ENCODE results near the gene PDZRN4.
"Not testable (repeated sequence)": the region's sequence is repeated elsewhere in the genome, so short reads cannot be mapped to it uniquely, and the experiment has no call there.

PDZRN4 gene

DNA sequence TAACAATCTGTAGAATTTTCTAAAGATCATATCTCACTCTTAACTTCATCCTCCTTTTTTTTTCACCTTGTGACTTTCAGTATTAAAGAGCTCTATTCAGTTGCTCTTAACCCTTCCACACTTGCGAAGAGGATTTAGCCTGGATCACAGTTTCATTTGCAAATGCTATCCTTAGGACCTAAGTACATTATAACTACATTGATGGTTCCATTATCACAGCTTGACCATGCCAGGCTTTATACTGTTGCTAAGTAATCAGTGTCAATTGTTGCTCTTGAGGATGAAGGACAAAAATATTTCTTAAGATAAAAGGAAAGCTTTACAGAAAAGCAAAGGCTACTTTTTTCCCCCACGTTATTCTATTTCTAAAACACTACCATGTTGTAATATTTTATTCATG, 122.2 kb downstream of the PDZRN4 start:
- Histone ChIP-seq H4K91ac (ENCODE audit: low read depth, low read length) (no peak overlapping the region), H3K4me2 (ENCODE audit: low read length) (no peak overlapping the region), H3K4me1 (ENCODE audit: control insufficient read depth in 1 of 2, insufficient read depth in 2 of 2, low read length in 2 of 2) (no peaks in the 10 kb centered on the region), H3K9me3 (ENCODE audit: insufficient read depth, low read depth, low read length) (peaks cover 2% of the 10 kb centered on the region), H3K36me3 (ENCODE audit: control insufficient read depth in 1 of 2, insufficient read depth in 2 of 2, low read length in 2 of 2) (no peaks in the 10 kb centered on the region), H3K4ac (ENCODE audit: low read depth, low read length) (no peak overlapping the region), H3K14ac (ENCODE audit: low read length) (no peak overlapping the region), H2BK12ac (ENCODE audit: low read length) (no peak overlapping the region), H2AFZ (ENCODE audit: insufficient read depth, low read length, poor library complexity) (no peak overlapping the region), H2AK5ac (ENCODE audit: low read length) (no peak overlapping the region), H3K27ac (ENCODE audit: low read depth, low read length) (no peak overlapping the region), H3K18ac (ENCODE audit: low read length) (no peak overlapping the region), H3K23ac (ENCODE audit: low read length) (no peak overlapping the region), H3K79me2 (ENCODE audit: control insufficient read depth, insufficient read depth, low read length, poor library complexity) (no peaks in the 10 kb centered on the region), H3K27me3 (ENCODE audit: insufficient read depth, low read length) (no peaks in the 10 kb centered on the region), H3K9ac (ENCODE audit: low read length) (no peak overlapping the region), H4K12ac (ENCODE audit: low read depth, low read length) (no peak overlapping the region), H3K79me1 (ENCODE audit: low read length) (no peaks in the 10 kb centered on the region), H4K8ac (ENCODE audit: low read depth, low read length) (no peak overlapping the region), H3K4me3 (ENCODE audit: low read depth, low read length) (no peak overlapping the region), H2BK120ac (ENCODE audit: insufficient read depth, low read length, poor library complexity) (no peak overlapping the region), H2BK5ac (ENCODE audit: low read depth, low read length, poor library complexity) (no peak overlapping the region)
- no peak for DNase-seq
- no CpG with 5 or more reads among the region's 2 CpGs for WGBS (ENCODE audit: extremely low coverage, insufficient coverage, insufficient read length)

DNA sequence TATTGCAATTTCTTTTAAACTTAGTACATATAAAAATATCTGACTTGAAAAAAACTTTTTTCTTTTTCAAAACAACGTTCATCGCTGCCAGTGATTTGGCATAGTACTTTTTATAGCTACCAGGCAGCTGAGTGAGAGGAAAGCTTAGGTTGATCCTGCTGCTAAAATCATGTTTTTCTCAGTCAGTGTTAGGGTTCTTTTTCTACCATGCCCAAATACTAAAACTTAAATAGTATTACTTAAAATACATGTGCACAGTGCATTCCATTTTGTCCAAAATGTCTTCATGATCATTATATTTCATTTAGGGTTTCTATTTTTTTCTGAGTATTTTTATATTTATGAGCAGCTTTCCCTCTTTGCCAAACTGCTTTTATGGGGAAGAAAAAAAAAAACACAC, 123.8 kb downstream of the PDZRN4 start:
- Histone ChIP-seq H3K4ac (ENCODE audit: low read depth, low read length) (no peak overlapping the region), H4K12ac (ENCODE audit: low read depth, low read length) (no peak overlapping the region), H3K27ac (ENCODE audit: low read depth, low read length) (no peak overlapping the region), H3K4me2 (ENCODE audit: low read length) (no peak overlapping the region), H2BK12ac (ENCODE audit: low read length) (no peak overlapping the region), H3K4me1 (ENCODE audit: control insufficient read depth in 1 of 2, insufficient read depth in 2 of 2, low read length in 2 of 2) (no peaks in the 10 kb centered on the region), H3K23ac (ENCODE audit: low read length) (no peak overlapping the region), H4K91ac (ENCODE audit: low read depth, low read length) (no peak overlapping the region), H3K27me3 (ENCODE audit: insufficient read depth, low read length) (no peaks in the 10 kb centered on the region), H2BK120ac (ENCODE audit: insufficient read depth, low read length, poor library complexity) (no peak overlapping the region), H2BK5ac (ENCODE audit: low read depth, low read length, poor library complexity) (no peak overlapping the region), H3K79me1 (ENCODE audit: low read length) (no peaks in the 10 kb centered on the region), H3K14ac (ENCODE audit: low read length) (no peak overlapping the region), H2AFZ (ENCODE audit: insufficient read depth, low read length, poor library complexity) (no peak overlapping the region), H3K18ac (ENCODE audit: low read length) (no peak overlapping the region), H3K79me2 (ENCODE audit: control insufficient read depth, insufficient read depth, low read length, poor library complexity) (no peaks in the 10 kb centered on the region), H3K4me3 (ENCODE audit: low read depth, low read length) (no peak overlapping the region), H2AK5ac (ENCODE audit: low read length) (no peak overlapping the region), H3K9ac (ENCODE audit: low read length) (no peak overlapping the region), H3K36me3 (ENCODE audit: control insufficient read depth in 1 of 2, insufficient read depth in 2 of 2, low read length in 2 of 2) (no peaks in the 10 kb centered on the region), H3K9me3 (ENCODE audit: insufficient read depth, low read depth, low read length) (no peaks in the 10 kb centered on the region), H4K8ac (ENCODE audit: low read depth, low read length) (no peak overlapping the region)
- WGBS (ENCODE audit: extremely low coverage, insufficient coverage, insufficient read length): no CpG with 5 or more reads among the region's 2 CpGs
- no peak for DNase-seq

DNA sequence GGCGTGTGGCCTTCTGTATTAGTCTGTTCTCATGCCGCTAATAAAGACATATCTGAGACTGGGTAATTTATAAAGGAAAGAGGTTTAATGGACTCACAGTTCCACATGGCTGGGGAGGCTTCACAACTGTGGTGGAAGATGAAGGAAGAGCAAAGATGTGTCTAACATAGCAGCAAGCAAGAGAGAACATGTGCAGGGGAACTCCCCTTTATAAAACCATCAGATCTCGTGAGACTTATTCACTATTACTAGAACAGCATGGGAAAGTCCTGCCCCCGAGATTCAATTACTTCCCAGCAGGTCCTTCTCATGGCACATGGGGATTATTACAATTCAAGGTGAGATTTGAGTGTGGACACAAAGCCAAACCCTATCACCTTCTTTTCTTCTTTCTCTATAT, 124.3 kb downstream of the PDZRN4 start:
- not testable (repeated sequence) for H4K91ac ChIP-seq (ENCODE audit: low read depth, low read length); H2BK120ac ChIP-seq (ENCODE audit: insufficient read depth, low read length, poor library complexity); H3K79me2 ChIP-seq (ENCODE audit: control insufficient read depth, insufficient read depth, low read length, poor library complexity); H3K27ac ChIP-seq (ENCODE audit: low read depth, low read length); H4K12ac ChIP-seq (ENCODE audit: low read depth, low read length); H2AK5ac ChIP-seq (ENCODE audit: low read length); H3K4me3 ChIP-seq (ENCODE audit: low read depth, low read length); H2BK12ac ChIP-seq (ENCODE audit: low read length); H3K36me3 ChIP-seq (ENCODE audit: control insufficient read depth in 1 of 2, insufficient read depth in 2 of 2, low read length in 2 of 2); DNase-seq; H3K14ac ChIP-seq (ENCODE audit: low read length); H2BK5ac ChIP-seq (ENCODE audit: low read depth, low read length, poor library complexity); H3K9ac ChIP-seq (ENCODE audit: low read length); H3K4me1 ChIP-seq (ENCODE audit: control insufficient read depth in 1 of 2, insufficient read depth in 2 of 2, low read length in 2 of 2); H2AFZ ChIP-seq (ENCODE audit: insufficient read depth, low read length, poor library complexity); H4K8ac ChIP-seq (ENCODE audit: low read depth, low read length); H3K23ac ChIP-seq (ENCODE audit: low read length); H3K4ac ChIP-seq (ENCODE audit: low read depth, low read length); H3K79me1 ChIP-seq (ENCODE audit: low read length); H3K18ac ChIP-seq (ENCODE audit: low read length); H3K27me3 ChIP-seq (ENCODE audit: insufficient read depth, low read length); H3K9me3 ChIP-seq (ENCODE audit: insufficient read depth, low read depth, low read length); H3K4me2 ChIP-seq (ENCODE audit: low read length)
- WGBS (ENCODE audit: extremely low coverage, insufficient coverage, insufficient read length): no CpG with 5 or more reads among the region's 4 CpGs

DNA sequence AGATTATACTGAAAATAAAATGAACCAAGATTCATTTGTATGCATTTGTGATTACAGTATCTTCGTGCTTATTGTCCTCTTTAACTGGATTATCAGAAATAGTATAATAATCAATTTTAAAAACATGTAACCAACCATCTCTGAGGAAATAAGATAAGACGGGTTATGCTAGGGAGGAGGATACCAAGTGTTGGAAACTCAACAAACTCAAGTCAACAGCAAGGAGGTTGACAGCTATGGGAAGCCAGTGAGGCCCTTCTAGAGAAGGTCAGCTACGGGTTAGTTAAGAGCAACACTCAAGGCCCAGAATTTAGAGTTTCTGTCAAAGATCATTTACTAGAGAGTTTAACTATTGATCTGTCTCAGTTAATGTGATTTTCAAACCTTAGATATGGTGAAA, 137.2 kb downstream of the PDZRN4 start:
- no peak overlapping the region for H3K4me3 ChIP-seq (ENCODE audit: low read depth, low read length)
- H3K27ac ChIP-seq (ENCODE audit: low read depth, low read length): no peak overlapping the region
- no peak overlapping the region for H2AK5ac ChIP-seq (ENCODE audit: low read length)
- H2BK120ac ChIP-seq (ENCODE audit: insufficient read depth, low read length, poor library complexity): no peak overlapping the region
- H3K4me1 ChIP-seq (ENCODE audit: control insufficient read depth in 1 of 2, insufficient read depth in 2 of 2, low read length in 2 of 2): no peaks in the 10 kb centered on the region
- no peak overlapping the region for H3K14ac ChIP-seq (ENCODE audit: low read length)
- no peak overlapping the region for H2AFZ ChIP-seq (ENCODE audit: insufficient read depth, low read length, poor library complexity)
- H4K12ac ChIP-seq (ENCODE audit: low read depth, low read length): no peak overlapping the region
- no peak overlapping the region for H3K23ac ChIP-seq (ENCODE audit: low read length)
- no peak overlapping the region for H4K8ac ChIP-seq (ENCODE audit: low read depth, low read length)
- no peak for DNase-seq
- no peak overlapping the region for H3K18ac ChIP-seq (ENCODE audit: low read length)
- H3K4me2 ChIP-seq (ENCODE audit: low read length): no peak overlapping the region
- H3K4ac ChIP-seq (ENCODE audit: low read depth, low read length): no peak overlapping the region
- no peaks in the 10 kb centered on the region for H3K27me3 ChIP-seq (ENCODE audit: insufficient read depth, low read length)
- H2BK5ac ChIP-seq (ENCODE audit: low read depth, low read length, poor library complexity): no peak overlapping the region
- H2BK12ac ChIP-seq (ENCODE audit: low read length): no peak overlapping the region
- WGBS (ENCODE audit: extremely low coverage, insufficient coverage, insufficient read length): no CpG with 5 or more reads among the region's 3 CpGs
- no peaks in the 10 kb centered on the region for H3K79me1 ChIP-seq (ENCODE audit: low read length)
- no peaks in the 10 kb centered on the region for H3K36me3 ChIP-seq (ENCODE audit: control insufficient read depth in 1 of 2, insufficient read depth in 2 of 2, low read length in 2 of 2)
- no peak overlapping the region for H4K91ac ChIP-seq (ENCODE audit: low read depth, low read length)
- H3K9me3 ChIP-seq (ENCODE audit: insufficient read depth, low read depth, low read length): no peaks in the 10 kb centered on the region
- no peak overlapping the region for H3K9ac ChIP-seq (ENCODE audit: low read length)
- no peaks in the 10 kb centered on the region for H3K79me2 ChIP-seq (ENCODE audit: control insufficient read depth, insufficient read depth, low read length, poor library complexity)

Measured in trophoblast cell (in vitro differentiated cells and primary cell).